Measurements from ENCODE around the gene TBC1D9. TPM values are rescaled to one million over a fixed set of nuclear protein-coding genes. Genes with fewer than 3 reads are reported as not detected.

The TBC1D9 gene
- total RNA-seq, 2 donors from 2014 or later, result 0.05 to 0.33 TPM

Other genes with a start within 250 kb of the TBC1D9 start
- gene ELMOD2, start 232.2 kb downstream of the TBC1D9 start, total RNA-seq, result 10 to 100 TPM; 13.1 to 18.6 TPM
- not detected for gene UCP1, start 187.4 kb downstream of the TBC1D9 start, total RNA-seq

Data from natural killer cell treated with Interleukin-12 subunit alpha and Interleukin-12 subunit beta and Interleukin-15 and Interleukin-18, amount 100 ng/mL, for 72 hours (primary cell).